Left ventricle myocardium inferior (tissue), 1 donor: Measurements from ENCODE around the gene CRHR2. TPM values are rescaled to one million over a fixed set of nuclear protein-coding genes. Genes with fewer than 3 reads are reported as not detected.

ENCODE experiments used
- DNase-seq: peaks from one replicate; pipeline ENCODE4 v3.0.0-alpha.2; 2020
- H3K27ac ChIP-seq: fragments of 200-600 bp; replicated peaks from 2 replicates; pipeline ENCODE4 v1.8.0; 2021
- H3K27me3 ChIP-seq: fragments of 200-600 bp; 2 replicates; pipeline ENCODE4 v1.8.0; 2021; ENCODE audit warnings: low read depth
- H3K36me3 ChIP-seq: fragments of 200-600 bp; 2 replicates; pipeline ENCODE4 v1.8.0; 2021
- H3K4me1 ChIP-seq: fragments of 200-600 bp; 2 replicates; pipeline ENCODE4 v1.8.0; 2021
- H3K4me3 ChIP-seq: fragments of 200-600 bp; 2 replicates; pipeline ENCODE4 v1.8.0; 2021; ENCODE audit warnings: mild to moderate bottlenecking, moderate library complexity
- H3K9me3 ChIP-seq: fragments of 200-600 bp; replicated peaks from 2 replicates; pipeline ENCODE4 v1.8.0; 2021
- CTCF ChIP-seq: fragments of 200-600 bp; IDR thresholded peaks from 2 replicates; pipeline ENCODE4 v1.8.0; 2021; ENCODE audit warnings: antibody characterized with exemption, mild to moderate bottlenecking, borderline replicate concordance
- intact Hi-C: fragments of 100-400 bp; cut with micrococcal nuclease; formaldehyde crosslinking; loops from one replicate; pipeline ENCODE4 v1.11.0; 2022
- total RNA-seq: library from RNA; stranded (reverse); fragmentation: NEBNext Ultra II Directional; extraction: Animal tissue kit (Norgen Biotek cat#: 25700); gene quantifications from one replicate; pipeline ENCODE4 v1.2.1, GENCODE V29; 2021
- donor health status: DM: no; HTN: yes; CAD: no; lungs with severe emphysema.

CRHR2 gene
- total RNA-seq, 1 donor from 2014 or later = 0.19 TPM

- Histone ChIP-seq H3K36me3 (no peaks in the 10 kb centered on the region), H3K4me1 (peaks cover 15% of the 10 kb centered on the region), H3K4me3 (peak overlapping the region; percentile 67), H3K27ac (no peak overlapping the region), H3K27me3 (peaks cover 93% of the 10 kb centered on the region), H3K9me3 (no peaks in the 10 kb centered on the region)
- intact Hi-C loops = loop anchor here (10.0 kb wide), 1 partner anchor 63 kb away; no protein-coding TSS in a partner anchor
- DNase-seq = no peak
- TF ChIP-seq CTCF = no peak
Observed at GRCh38 chr7:30681331-30681797, 892 bp downstream of the CRHR2 start.

GRCh38 chr7:30679664-30680063 is 2.6 kb downstream of the CRHR2 start:
- Histone ChIP-seq H3K4me1 (peaks cover 15% of the 10 kb centered on the region), H3K9me3 (no peaks in the 10 kb centered on the region), H3K36me3 (no peaks in the 10 kb centered on the region), H3K27me3 (peaks cover 91% of the 10 kb centered on the region), H3K27ac (no peak overlapping the region), H3K4me3 (no peak overlapping the region)
- intact Hi-C loops = loop anchor here (10.0 kb wide), 1 partner anchor 65 kb away; no protein-coding TSS in a partner anchor
- TF ChIP-seq CTCF = no peak
- DNase-seq = no peak

GRCh38 chr7:30678805-30679204 is 3.5 kb downstream of the CRHR2 start:
- Histone ChIP-seq H3K27me3 (peaks cover 91% of the 10 kb centered on the region), H3K27ac (no peak overlapping the region), H3K4me3 (no peak overlapping the region), H3K9me3 (no peaks in the 10 kb centered on the region), H3K4me1 (peaks cover 15% of the 10 kb centered on the region), H3K36me3 (no peaks in the 10 kb centered on the region)
- no peak for DNase-seq
- intact Hi-C loops = no loop called here
- no peak for TF ChIP-seq CTCF

- TF ChIP-seq CTCF = no peak
- no peaks in the 10 kb centered on the region for H3K9me3 ChIP-seq
- intact Hi-C loops = no loop called here
- H3K4me3 ChIP-seq = no peak overlapping the region
- peaks cover 53% of the 10 kb centered on the region for H3K27me3 ChIP-seq
- H3K27ac ChIP-seq = no peak overlapping the region
- no peak for DNase-seq
- no peaks in the 10 kb centered on the region for H3K36me3 ChIP-seq
- no peaks in the 10 kb centered on the region for H3K4me1 ChIP-seq
Observed at GRCh38 chr7:30674876-30675275, 7.4 kb downstream of the CRHR2 start.

- DNase-seq = no peak
- intact Hi-C loops = no loop called here
- Histone ChIP-seq H3K4me3 (no peak overlapping the region), H3K4me1 (no peaks in the 10 kb centered on the region), H3K9me3 (no peaks in the 10 kb centered on the region), H3K27ac (no peak overlapping the region), H3K36me3 (no peaks in the 10 kb centered on the region), H3K27me3 (peaks cover 53% of the 10 kb centered on the region)
- TF ChIP-seq CTCF = no peak
Observed at GRCh38 chr7:30674420-30674819, 7.8 kb downstream of the CRHR2 start.
